Activated gamma-delta T cell (primary cell): Measurements from ENCODE around the gene PTH2.
"Not testable (repeated sequence)": the region's sequence is repeated elsewhere in the genome, so short reads cannot be mapped to it uniquely, and the experiment has no call there.

Experiments used
- DNase-seq: peaks from one replicate; lab custom pipeline; 2025; lab: John Stamatoyannopoulos, UW

PTH2 gene

GRCh38 chr19:49378512-49378911 is 44.7 kb downstream of the PTH2 start:
- DNase-seq: no peak

- no peak for DNase-seq
Observed at GRCh38 chr19:49374665-49375434, 48.4 kb downstream of the PTH2 start.

- DNase-seq: not testable (repeated sequence)
Observed at GRCh38 chr19:49373174-49373573, 50.1 kb downstream of the PTH2 start.
